K562 (cell line): ENCODE data around the gene BMP10.

ENCODE experiments used
- CHD2 ChIP-seq: IDR thresholded peaks from 2 replicates; pipeline ENCODE4 v1.6.1; 2011; ENCODE audit warnings: low read depth, low read length
- EP400 ChIP-seq: fragments of 450-650 bp; IDR thresholded peaks from 2 replicates; pipeline ENCODE4 v1.6.1; 2017; ENCODE audit warnings: antibody characterized with exemption, mild to moderate bottlenecking, moderate library complexity
- EZH2 ChIP-seq: IDR thresholded peaks from 2 replicates; pipeline ENCODE4 v1.6.1; 2012; ENCODE audit warnings: low read depth, mild to moderate bottlenecking, inconsistent platforms, low read length, borderline replicate concordance
- FOXM1 ChIP-seq, 2 experiments: fragments of 450-650 bp in 1 of 2; sonication (generic) in 1 of 2; formaldehyde crosslinking in 1 of 2; IDR thresholded peaks; 2 replicates each; pipeline versions ENCODE4 v1.6.1 to v1.9.0; 2017 to 2022; ENCODE audit warnings: low read depth in 2 of 2, mild to moderate bottlenecking in 2 of 2, missing genetic modification reagents in 1 of 2, moderate library complexity in 1 of 2
- JUN ChIP-seq, 2 experiments: sonication (generic) in 1 of 2; formaldehyde crosslinking in 1 of 2; IDR thresholded peaks; 2 replicates each; pipeline versions ENCODE4 v1.6.1 to v1.8.0; 2012 to 2022; ENCODE audit warnings: borderline replicate concordance in 2 of 2, mild to moderate bottlenecking in 2 of 2, improper control_type of control experiment in 1 of 2, low read depth in 1 of 2, low read length in 1 of 2, missing genetic modification reagents in 1 of 2
- NR2C2 ChIP-seq, 2 experiments: fragments of 200-800 bp in 1 of 2; sonication (Bioruptor generic) in 1 of 2; sonication (generic) in 1 of 2; formaldehyde crosslinking in 1 of 2; IDR thresholded peaks; 2 replicates each; pipeline versions ENCODE4 v1.6.1 to v1.8.0; 2016 to 2022; ENCODE audit warnings: mild to moderate bottlenecking in 1 of 2, missing compliant biosample characterization in 1 of 2, missing genetic modification characterization in 1 of 2, missing genetic modification reagents in 1 of 2
- POLR2AphosphoS5 ChIP-seq: IDR thresholded peaks from 2 replicates; pipeline ENCODE4 v1.6.1; 2011; ENCODE audit warnings: mild to moderate bottlenecking, low read depth, low read length, moderate library complexity; ENCODE audit not compliant: control insufficient read depth, insufficient read depth
- ZNF175 ChIP-seq: fragments of 200-800 bp; sonication (Bioruptor generic); IDR thresholded peaks from 2 replicates; pipeline ENCODE4 v1.6.1; 2016; ENCODE audit warnings: low read depth, mild to moderate bottlenecking, missing genetic modification characterization, missing compliant biosample characterization
- TF ChIP-seq, protein P1 (sequence below), 3 experiments: IDR thresholded peaks in 2 of 3; conservative IDR thresholded peaks in 1 of 3; 2 replicates each; pipeline ENCODE4 v1.5.1; 2011 to 2012; ENCODE audit warnings: low read length in 3 of 3, mild to moderate bottlenecking in 3 of 3, control low read depth in 2 of 3, improper control_type of control experiment in 1 of 3, inconsistent platforms in 1 of 3, low read depth in 1 of 3, mixed read lengths in 1 of 3, moderate library complexity in 1 of 3; ENCODE audit not compliant: insufficient read depth in 2 of 3
- TF ChIP-seq, protein P2 (sequence below): sonication (generic); formaldehyde crosslinking; IDR thresholded peaks from 2 replicates; pipeline ENCODE4 v1.8.0; 2023; ENCODE audit warnings: mild to moderate bottlenecking, missing genetic modification reagents

DNA sequence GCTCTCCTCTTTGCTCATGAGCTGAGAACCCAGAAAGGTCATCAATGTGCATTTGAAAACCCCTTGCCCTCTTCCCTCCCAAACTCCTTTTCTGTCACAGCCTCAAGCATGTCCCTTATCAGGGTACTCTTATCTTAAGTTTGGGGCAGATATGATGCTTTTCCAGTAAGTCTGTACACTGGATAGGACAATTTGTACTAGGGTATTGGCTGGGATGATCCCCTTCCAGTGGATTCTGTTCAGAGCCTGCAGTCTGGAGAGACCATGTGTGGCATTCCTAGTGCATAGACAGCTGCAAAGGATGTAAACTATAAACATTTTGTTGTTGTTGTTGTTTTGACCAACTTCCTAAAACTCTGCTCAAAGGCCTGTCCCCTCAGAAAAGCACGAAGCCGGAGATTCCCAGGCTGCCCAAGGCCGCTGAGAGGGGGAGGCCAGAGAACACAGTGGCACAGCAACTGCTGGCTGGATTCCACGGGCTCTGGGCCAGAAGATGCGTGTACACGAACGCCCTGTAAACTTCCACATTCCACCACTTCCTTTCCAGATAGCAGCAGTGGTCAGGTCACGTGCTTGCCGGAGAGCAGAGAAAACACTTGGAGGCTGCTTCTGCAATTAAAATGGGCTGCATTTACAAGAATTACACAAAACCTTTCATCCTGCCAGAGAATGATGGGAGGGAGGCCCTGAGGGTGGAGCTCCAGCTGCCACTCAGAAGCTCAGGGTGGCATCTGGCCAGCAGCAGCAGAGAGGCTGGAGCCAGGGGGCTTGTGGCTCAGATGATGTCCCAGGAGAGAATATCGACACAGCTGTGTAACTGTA, 42.1 kb downstream of the BMP10 start:
- TF ChIP-seq FOXM1 (IDR thresholded peaks at IDR 0.05; ENCODE audit: low read depth): no peak
- TF ChIP-seq FOXM1 (CRISPR knock-in tag; IDR thresholded peaks at IDR 0.05; ENCODE audit: low read depth): no peak
- TF ChIP-seq EZH2: no peak
- TF ChIP-seq CHD2: no peak
- TF ChIP-seq, protein P1, sequence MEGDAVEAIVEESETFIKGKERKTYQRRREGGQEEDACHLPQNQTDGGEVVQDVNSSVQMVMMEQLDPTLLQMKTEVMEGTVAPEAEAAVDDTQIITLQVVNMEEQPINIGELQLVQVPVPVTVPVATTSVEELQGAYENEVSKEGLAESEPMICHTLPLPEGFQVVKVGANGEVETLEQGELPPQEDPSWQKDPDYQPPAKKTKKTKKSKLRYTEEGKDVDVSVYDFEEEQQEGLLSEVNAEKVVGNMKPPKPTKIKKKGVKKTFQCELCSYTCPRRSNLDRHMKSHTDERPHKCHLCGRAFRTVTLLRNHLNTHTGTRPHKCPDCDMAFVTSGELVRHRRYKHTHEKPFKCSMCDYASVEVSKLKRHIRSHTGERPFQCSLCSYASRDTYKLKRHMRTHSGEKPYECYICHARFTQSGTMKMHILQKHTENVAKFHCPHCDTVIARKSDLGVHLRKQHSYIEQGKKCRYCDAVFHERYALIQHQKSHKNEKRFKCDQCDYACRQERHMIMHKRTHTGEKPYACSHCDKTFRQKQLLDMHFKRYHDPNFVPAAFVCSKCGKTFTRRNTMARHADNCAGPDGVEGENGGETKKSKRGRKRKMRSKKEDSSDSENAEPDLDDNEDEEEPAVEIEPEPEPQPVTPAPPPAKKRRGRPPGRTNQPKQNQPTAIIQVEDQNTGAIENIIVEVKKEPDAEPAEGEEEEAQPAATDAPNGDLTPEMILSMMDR (IDR thresholded peaks at IDR 0.05 in 2 of 3, conservative IDR thresholded peaks at IDR 0.05 in 1 of 3; ENCODE audit: insufficient read depth in 2 of 3, low read depth in 1 of 3, low read length in 3 of 3): no peak
- peak; percentile 84 for TF ChIP-seq ZNF175 (CRISPR knock-in tag)
- no peak for TF ChIP-seq JUN (IDR thresholded peaks at IDR 0.05; ENCODE audit: borderline replicate concordance, low read depth, low read length)
- TF ChIP-seq JUN (CRISPR knock-in tag; IDR thresholded peaks at IDR 0.05; ENCODE audit: borderline replicate concordance): no peak
- TF ChIP-seq, protein P2, sequence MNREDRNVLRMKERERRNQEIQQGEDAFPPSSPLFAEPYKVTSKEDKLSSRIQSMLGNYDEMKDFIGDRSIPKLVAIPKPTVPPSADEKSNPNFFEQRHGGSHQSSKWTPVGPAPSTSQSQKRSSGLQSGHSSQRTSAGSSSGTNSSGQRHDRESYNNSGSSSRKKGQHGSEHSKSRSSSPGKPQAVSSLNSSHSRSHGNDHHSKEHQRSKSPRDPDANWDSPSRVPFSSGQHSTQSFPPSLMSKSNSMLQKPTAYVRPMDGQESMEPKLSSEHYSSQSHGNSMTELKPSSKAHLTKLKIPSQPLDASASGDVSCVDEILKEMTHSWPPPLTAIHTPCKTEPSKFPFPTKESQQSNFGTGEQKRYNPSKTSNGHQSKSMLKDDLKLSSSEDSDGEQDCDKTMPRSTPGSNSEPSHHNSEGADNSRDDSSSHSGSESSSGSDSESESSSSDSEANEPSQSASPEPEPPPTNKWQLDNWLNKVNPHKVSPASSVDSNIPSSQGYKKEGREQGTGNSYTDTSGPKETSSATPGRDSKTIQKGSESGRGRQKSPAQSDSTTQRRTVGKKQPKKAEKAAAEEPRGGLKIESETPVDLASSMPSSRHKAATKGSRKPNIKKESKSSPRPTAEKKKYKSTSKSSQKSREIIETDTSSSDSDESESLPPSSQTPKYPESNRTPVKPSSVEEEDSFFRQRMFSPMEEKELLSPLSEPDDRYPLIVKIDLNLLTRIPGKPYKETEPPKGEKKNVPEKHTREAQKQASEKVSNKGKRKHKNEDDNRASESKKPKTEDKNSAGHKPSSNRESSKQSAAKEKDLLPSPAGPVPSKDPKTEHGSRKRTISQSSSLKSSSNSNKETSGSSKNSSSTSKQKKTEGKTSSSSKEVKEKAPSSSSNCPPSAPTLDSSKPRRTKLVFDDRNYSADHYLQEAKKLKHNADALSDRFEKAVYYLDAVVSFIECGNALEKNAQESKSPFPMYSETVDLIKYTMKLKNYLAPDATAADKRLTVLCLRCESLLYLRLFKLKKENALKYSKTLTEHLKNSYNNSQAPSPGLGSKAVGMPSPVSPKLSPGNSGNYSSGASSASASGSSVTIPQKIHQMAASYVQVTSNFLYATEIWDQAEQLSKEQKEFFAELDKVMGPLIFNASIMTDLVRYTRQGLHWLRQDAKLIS (CRISPR knock-in tag): no peak
- TF ChIP-seq EP400: 0 out of 2 replicates have a peak, but pooled peaks have one; percentile 50
- no peak for TF ChIP-seq POLR2AphosphoS5
- 0 out of 2 replicates have a peak, but pooled peaks have one; percentile 32 for TF ChIP-seq NR2C2 (CRISPR knock-in tag; IDR thresholded peaks at IDR 0.05)
- TF ChIP-seq NR2C2 (tag; IDR thresholded peaks at IDR 0.05): no peak; the same call in 1 of the 2 replicates
